Peyer's patch (tissue), 4 donors: ENCODE data around the gene TYROBP. TPM values are rescaled to one million over a fixed set of nuclear protein-coding genes. Genes with fewer than 3 reads are reported as not detected.

Experiments used
- DNase-seq, 3 donors: peaks; one replicate each; pipeline ENCODE4 v3.0.0-alpha.2; 2017 to 2019
- H3K27ac ChIP-seq, 4 donors: fragments of 200-600 bp; sonication (generic); one replicate each; pipeline ENCODE4 v1.5.1; 2016 to 2019
- H3K27me3 ChIP-seq, 2 donors: fragments of 200-600 bp; sonication (generic); one replicate each; pipeline ENCODE4 v1.5.1; 2019
- H3K36me3 ChIP-seq, 3 donors: fragments of 200-600 bp; sonication (generic); one replicate each; pipeline ENCODE4 v1.5.1; 2016 to 2019
- H3K4me1 ChIP-seq, 4 donors: fragments of 200-600 bp; sonication (generic); one replicate each; pipeline ENCODE4 v1.5.1; 2016 to 2019
- H3K4me3 ChIP-seq, 4 donors: fragments of 200-600 bp; sonication (generic); 1 replicate in 3 of 4; 2 replicates in 1 of 4; pipeline ENCODE4 v1.5.1; 2016 to 2019; ENCODE audit warnings: mild to moderate bottlenecking in 1 of 4
- H3K9me3 ChIP-seq, 4 donors: fragments of 200-600 bp; sonication (generic); one replicate each; pipeline ENCODE4 v1.5.1; 2016 to 2019; ENCODE audit warnings: mild to moderate bottlenecking in 1 of 4
- POLR2A ChIP-seq, 2 donors: fragments of 450-650 bp; IDR thresholded peaks; one replicate each; pipeline ENCODE4 v1.5.1; 2017; ENCODE audit warnings: antibody characterized with exemption in 2 of 2, mild to moderate bottlenecking in 2 of 2, moderate library complexity in 2 of 2
- total RNA-seq, 4 donors: library from RNA; depleted of rRNA; stranded (reverse); fragments of >200 nt; gene quantifications; one replicate each; pipeline ENCODE4 v1.1.0, GENCODE V29; 2016
- TF ChIP-seq, protein P1 (sequence below), 6 experiments: fragments of 450-650 bp in 4 of 6; fragments of 200-600 bp in 2 of 6; sonication (generic) in 1 of 6; IDR thresholded peaks; one replicate each; pipeline ENCODE4 v1.5.1; 2017 to 2019; ENCODE audit warnings: antibody characterized with exemption in 6 of 6, mild to moderate bottlenecking in 3 of 6, moderate library complexity in 1 of 6

TYROBP gene
- total RNA-seq, 4 donors from 2014 or later, result 4.2 to 56.1 (median 20.2) TPM

DNA sequence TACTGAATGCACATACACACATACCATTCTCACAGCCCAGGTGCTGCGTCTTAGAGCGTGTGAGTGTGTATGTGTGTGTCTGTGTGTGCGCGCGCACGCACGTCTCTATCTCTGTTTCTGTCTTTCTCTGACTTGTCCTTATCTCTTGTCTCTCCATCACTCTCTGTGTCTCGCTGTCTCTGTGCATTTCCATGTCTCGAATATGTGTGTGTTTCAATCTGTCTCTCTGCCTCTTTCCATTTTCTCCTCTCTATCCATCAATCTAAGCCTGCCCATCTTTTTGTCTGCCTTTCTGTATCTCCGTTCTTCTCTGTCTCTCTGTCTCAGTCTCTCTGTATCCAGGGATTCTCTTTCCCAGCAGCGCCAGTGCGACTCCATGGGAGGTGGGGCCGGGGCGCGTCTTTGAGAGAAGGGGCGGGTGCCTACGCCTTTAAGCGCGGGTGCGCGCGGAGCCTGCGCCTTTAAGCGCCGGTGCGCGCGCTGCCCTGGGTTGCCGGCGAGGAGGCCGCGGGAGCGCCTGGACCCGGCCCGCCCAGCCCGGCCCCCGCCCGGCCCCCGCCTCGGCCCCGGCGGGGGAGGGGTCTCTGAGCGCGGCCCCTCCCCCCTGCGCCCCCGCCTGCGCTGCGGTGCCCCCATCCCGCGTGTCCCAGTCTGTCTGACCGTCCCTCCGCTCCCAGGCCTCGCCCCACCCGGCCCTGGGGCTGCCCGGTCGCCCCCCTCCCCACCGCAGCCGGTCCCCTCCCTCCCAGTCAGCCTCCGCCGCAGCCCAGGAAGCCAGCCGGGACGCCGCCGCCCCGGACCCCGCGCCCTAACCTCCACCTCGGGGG lies 28.0 kb upstream of the TYROBP start, which contains the start of gene LRFN3:
LRFN3 (plus strand) TSS at position 464 of the 827 bp plus-strand sequence. CDS start 3,052 bp downstream, outside the sequence.
- H3K36me3 ChIP-seq, result peaks cover 0 to 13% (median 0%) of the 10 kb centered on the region in 3 donors
- H3K9me3 ChIP-seq, result no peaks in the 10 kb centered on the region
- H3K27me3 ChIP-seq, result no peaks in the 10 kb centered on the region
- H3K27ac ChIP-seq, result peak within 1 kb of the TSS; percentile 69 to 83 (median 74)
- peak within 1 kb of the TSS; percentile 62 to 93 (median 79) for H3K4me3 ChIP-seq
- DNase-seq, result peak; percentile 61 to 88 (median 81)
- H3K4me1 ChIP-seq, result peaks cover 0 to 34% (median 9%) of the 10 kb centered on the region in 4 donors
- TF ChIP-seq, protein P1, sequence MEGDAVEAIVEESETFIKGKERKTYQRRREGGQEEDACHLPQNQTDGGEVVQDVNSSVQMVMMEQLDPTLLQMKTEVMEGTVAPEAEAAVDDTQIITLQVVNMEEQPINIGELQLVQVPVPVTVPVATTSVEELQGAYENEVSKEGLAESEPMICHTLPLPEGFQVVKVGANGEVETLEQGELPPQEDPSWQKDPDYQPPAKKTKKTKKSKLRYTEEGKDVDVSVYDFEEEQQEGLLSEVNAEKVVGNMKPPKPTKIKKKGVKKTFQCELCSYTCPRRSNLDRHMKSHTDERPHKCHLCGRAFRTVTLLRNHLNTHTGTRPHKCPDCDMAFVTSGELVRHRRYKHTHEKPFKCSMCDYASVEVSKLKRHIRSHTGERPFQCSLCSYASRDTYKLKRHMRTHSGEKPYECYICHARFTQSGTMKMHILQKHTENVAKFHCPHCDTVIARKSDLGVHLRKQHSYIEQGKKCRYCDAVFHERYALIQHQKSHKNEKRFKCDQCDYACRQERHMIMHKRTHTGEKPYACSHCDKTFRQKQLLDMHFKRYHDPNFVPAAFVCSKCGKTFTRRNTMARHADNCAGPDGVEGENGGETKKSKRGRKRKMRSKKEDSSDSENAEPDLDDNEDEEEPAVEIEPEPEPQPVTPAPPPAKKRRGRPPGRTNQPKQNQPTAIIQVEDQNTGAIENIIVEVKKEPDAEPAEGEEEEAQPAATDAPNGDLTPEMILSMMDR (IDR thresholded peaks at IDR 0.05), result peak in 1 of 6 experiments; percentile 16
- no peak for TF ChIP-seq POLR2A (IDR thresholded peaks at IDR 0.05)

DNA sequence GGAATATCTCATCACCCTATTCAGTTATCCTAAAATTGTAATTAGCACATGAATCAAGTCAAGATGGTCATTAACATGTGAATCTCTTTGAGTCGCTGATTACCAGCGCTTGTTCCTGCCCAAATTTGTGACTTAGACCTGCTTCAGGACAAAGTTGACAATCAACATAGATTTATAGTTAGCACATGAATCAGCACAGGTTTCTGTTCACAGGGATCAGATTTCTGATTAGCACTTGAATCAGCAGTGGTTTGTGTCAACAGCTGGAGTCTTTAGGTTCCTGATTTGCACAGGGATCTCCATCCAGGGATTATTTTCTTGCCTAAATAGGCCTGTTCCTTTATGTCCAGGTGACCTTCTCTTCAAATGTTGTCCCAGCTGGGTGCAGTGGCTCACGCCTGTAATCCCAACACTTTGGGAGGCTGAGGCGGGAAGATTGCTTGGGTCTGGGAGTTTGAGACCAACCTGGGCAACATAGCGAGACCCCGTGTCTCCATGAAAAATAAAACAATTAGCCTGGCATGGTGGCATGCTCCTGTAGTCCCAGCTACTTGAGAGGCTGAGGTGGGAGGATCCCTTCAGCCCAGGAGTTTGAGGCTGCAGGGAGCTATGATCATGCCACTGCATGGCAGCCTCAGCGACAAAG lies 24.3 kb upstream of the TYROBP start:
- Histone ChIP-seq H3K27ac (no peak overlapping the region), H3K4me1 (peaks cover 0 to 27% (median 12%) of the 10 kb centered on the region in 4 donors), H3K36me3 (no peaks in the 10 kb centered on the region), H3K27me3 (no peaks in the 10 kb centered on the region), H3K9me3 (no peaks in the 10 kb centered on the region), H3K4me3 (no peak overlapping the region)
- DNase-seq, result no peak
- no peak for TF ChIP-seq POLR2A (IDR thresholded peaks at IDR 0.05)
- TF ChIP-seq, protein P1 (IDR thresholded peaks at IDR 0.05), result no peak

DNA sequence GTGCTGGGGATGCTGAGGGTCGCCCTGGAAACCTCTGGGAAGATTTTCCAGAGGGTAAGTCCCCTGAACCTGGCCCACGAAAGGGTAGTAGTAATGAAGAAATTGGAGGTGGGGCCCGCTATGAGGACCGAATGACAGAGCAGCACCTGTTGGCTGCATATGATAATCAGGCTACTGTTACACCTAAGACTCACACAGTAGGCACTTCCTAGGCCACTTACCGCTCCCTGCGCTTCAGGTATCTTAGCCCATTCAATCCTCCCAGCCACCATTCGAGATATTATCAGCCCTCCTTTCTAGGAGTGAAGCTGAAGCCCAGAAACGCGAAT lies 23.7 kb upstream of the TYROBP start:
- Histone ChIP-seq H3K36me3 (no peaks in the 10 kb centered on the region), H3K27me3 (no peaks in the 10 kb centered on the region), H3K9me3 (no peaks in the 10 kb centered on the region), H3K4me3 (peak overlapping the region in 1 of 4 donors; percentile 12), H3K27ac (peak overlapping the region in 1 of 4 donors; percentile 72), H3K4me1 (peaks cover 0 to 21% (median 12%) of the 10 kb centered on the region in 4 donors)
- TF ChIP-seq, protein P1 (IDR thresholded peaks at IDR 0.05), result no peak
- no peak for TF ChIP-seq POLR2A (IDR thresholded peaks at IDR 0.05)
- DNase-seq, result no peak

DNA sequence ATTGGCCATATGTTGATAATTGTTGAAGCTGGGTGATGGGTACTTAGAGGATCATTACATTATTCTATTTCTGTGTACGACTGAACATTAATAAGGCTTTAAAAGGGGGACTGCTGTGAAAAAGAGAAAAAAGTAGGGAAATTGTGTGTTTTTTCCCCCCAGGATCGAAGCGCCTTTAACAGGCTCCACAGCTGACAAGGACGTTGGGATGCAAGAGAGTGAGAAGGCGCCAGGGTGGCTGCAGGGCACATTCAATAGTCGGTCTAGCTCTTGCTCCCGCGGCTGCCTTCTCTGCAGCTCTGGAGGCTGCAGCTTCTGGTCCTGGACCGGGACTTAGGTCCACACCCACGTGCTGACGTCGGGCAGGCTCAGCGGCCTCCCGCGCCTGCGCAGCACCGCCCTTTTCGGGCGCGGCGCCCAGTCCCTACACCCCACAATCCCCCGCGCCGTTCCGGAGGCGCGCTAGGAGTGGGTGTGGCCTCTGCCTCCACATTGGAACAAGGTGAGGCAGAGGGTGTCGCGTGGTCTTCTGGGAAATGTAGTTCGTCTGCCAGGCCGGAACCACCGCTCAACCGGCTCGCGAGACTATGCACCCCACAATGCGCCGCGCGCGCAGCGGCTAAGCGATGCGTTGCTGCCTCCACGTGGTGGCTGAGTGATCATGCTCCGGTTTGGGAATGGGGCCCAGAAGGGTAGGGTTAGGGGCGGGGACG lies 23.2 kb upstream of the TYROBP start:
- H3K36me3 ChIP-seq, result no peaks in the 10 kb centered on the region
- peak overlapping the region; percentile 37 to 72 (median 58) for H3K27ac ChIP-seq
- H3K9me3 ChIP-seq, result no peaks in the 10 kb centered on the region
- H3K4me1 ChIP-seq, result peaks cover 0 to 18% (median 10%) of the 10 kb centered on the region in 4 donors
- no peaks in the 10 kb centered on the region for H3K27me3 ChIP-seq
- peak; percentile 76 to 87 for TF ChIP-seq POLR2A (IDR thresholded peaks at IDR 0.05)
- TF ChIP-seq, protein P1 (IDR thresholded peaks at IDR 0.05), result peak; percentile 89 to 99 (median 96)
- peak overlapping the region; percentile 15 to 28 (median 20) for H3K4me3 ChIP-seq
- peak; percentile 99 to 100 (median 99) for DNase-seq

DNA sequence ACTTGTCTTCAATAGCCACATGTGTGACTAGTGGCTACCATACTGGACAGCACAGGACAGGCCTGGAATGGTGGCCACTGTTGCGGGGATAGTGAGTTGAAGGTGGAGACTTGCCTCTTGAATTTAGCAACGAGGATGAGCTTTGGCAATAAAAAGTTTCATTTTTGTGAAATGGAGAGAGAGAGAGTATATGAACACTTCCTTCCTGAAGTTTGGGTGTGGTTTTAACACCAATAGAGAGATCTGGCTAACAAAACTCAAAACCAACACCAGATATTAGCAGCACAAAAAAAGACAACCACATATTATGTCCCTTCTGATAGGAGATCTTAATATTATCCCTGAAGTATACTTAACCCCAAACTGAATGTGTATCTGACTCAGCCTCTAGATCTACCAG lies 21.8 kb upstream of the TYROBP start:
- H3K27me3 ChIP-seq, result no peaks in the 10 kb centered on the region
- H3K9me3 ChIP-seq, result no peaks in the 10 kb centered on the region
- no peak overlapping the region for H3K4me3 ChIP-seq
- no peak for DNase-seq
- TF ChIP-seq, protein P1 (IDR thresholded peaks at IDR 0.05), result no peak
- TF ChIP-seq POLR2A (IDR thresholded peaks at IDR 0.05), result no peak
- H3K36me3 ChIP-seq, result no peaks in the 10 kb centered on the region
- peaks cover 0 to 8% (median 4%) of the 10 kb centered on the region in 4 donors for H3K4me1 ChIP-seq
- peak overlapping the region in 2 of 4 donors; percentile 62 to 72 for H3K27ac ChIP-seq
